Stimulated activated CD4-positive, alpha-beta T cell treated with anti-CD3 and anti-CD28 coated beads, Interleukin-12 subunit alpha, Interleukin-12 subunit beta, amount 100 ng/mL, for 24 hours (primary cell): ENCODE data around the gene SIDT1.

Source experiments
- DNase-seq, 2 experiments: peaks; one replicate each; pipeline ENCODE4 v3.0.0-alpha.2; 2020; ENCODE audit warnings: low read depth in 2 of 2

Gene SIDT1

GRCh38 chr3:113531826-113532697, at the start of gene SIDT1:
SIDT1 (plus strand) TSS chr3:113532555; CDS start chr3:113533022, 467 bp downstream.
- DNase-seq, result peak; percentile 44 to 47

DNA sequence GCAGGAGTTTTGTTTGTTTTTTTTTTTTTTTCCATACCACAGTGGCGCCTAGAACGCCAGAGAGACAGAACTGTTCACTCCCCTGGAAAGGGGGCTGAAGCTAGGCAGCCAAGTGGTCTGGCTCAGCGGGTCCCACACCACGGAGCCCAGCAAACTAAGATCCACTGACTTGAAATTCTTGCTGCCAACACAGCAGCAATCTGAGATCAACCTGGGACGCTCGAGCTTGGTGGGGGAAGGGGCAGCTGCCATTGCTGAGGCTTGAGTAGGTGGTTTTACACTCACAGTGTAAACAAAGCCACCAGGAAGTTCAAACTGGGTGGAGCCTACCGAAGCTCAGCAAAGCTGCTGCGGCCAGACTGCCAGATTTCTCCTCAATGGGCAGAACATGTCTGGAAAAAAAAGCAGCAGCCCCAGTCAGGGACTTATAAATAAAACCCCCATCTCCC, 47.2 kb upstream of the SIDT1 start:
- DNase-seq, result no peak

- DNase-seq, result no peak
Observed at GRCh38 chr3:113495035-113495434, 37.3 kb upstream of the SIDT1 start.

DNA sequence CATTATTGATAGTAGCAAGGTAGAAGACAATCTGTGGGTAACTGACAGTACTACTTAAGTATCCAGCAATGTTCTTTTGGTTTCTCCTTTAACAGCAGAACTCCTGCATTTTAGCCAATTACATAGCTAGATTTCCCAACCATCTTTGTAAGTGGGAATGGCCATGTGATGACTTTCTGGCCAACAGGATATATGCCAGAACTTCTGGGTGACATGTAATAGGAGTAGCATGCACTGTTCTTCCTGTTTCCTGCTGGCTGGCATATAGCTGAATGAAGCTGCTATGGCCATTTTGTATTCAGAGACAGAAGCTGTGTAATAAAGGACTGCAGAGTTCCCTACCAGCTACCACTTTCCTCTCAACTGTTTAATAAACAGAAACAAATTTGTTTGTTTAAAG, 35.4 kb upstream of the SIDT1 start:
- no peak for DNase-seq

- DNase-seq, result no peak
Observed at GRCh38 chr3:113498221-113499005, 33.9 kb upstream of the SIDT1 start.

DNA sequence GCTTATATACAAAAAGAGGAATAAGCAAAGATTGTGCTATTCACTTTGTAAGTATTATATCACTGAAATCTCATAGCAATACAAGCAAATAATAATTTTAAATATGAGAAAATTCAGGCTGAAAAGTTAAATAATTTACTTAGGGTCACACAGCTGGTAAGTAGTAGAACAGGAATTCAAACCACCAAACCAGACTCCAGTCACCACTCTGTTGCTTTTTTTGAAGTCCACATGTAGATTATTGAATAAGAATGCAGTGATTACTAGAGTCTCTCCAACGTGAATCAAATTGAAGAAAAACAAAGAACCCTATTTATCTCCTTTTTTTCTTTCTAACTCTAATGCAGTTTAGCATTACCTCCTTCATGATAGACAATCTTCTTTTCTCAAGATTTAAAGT, 33.3 kb upstream of the SIDT1 start:
- no peak for DNase-seq

- DNase-seq, result no peak
Observed at GRCh38 chr3:113501597-113501996, 30.8 kb upstream of the SIDT1 start.

GRCh38 chr3:113505867-113506266, 26.5 kb upstream of the SIDT1 start:
- DNase-seq, result no peak

DNA sequence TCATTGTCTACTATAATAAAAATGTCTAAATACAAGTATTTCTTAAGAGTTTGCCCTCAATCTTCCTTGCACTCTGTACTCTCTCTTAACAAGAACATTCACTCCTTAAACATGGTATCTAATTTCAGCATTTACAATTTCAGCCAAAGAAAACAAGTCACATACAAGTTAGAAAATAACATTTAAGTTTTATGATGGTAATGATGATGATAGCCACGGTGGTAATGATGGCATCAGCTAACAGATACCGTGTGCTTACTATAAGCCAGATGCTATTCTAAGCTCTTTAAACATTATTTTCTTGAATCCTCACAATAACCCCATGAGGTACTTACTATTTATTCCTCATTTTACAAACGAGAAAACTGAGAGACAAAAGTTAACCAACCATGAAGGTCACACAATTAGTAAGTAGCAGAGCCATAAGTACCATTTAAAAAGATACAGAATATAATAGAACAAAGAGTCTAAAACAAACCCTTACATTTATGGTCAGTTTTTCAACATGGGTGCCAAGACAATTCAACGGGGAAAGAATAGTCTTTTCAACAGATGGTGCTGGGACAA, 24.8 kb upstream of the SIDT1 start:
- DNase-seq, result no peak

GRCh38 chr3:113508966-113509365, 23.4 kb upstream of the SIDT1 start:
- no peak for DNase-seq

DNA sequence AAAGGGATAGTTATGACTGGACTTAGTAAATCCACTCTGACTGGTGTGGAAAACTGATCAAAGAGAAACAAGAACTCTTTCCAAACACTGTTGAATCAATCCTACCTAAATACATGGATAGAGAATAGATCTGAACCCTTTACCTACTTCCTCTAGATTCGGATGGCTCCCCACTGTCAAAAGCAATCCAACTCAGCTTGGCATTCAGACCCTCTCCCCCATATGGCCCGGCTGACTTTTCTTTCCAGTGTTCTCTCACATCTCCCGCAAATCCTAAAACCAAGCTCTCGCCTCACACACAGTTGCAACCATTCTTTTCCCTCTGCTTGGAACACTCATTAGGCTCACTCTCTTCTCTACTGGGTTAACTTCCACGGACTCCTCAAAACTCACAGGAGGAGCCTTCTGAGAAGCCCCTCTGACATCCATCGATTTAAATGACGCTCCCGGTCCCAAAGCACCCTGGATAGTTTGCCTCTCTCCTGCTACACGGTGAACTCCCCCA, 18.0 kb upstream of the SIDT1 start:
- DNase-seq, result no peak

- no peak for DNase-seq
Observed at GRCh38 chr3:113516115-113516505, 16.2 kb upstream of the SIDT1 start.

- DNase-seq, result no peak
Observed at GRCh38 chr3:113521981-113522380, 10.4 kb upstream of the SIDT1 start.

DNA sequence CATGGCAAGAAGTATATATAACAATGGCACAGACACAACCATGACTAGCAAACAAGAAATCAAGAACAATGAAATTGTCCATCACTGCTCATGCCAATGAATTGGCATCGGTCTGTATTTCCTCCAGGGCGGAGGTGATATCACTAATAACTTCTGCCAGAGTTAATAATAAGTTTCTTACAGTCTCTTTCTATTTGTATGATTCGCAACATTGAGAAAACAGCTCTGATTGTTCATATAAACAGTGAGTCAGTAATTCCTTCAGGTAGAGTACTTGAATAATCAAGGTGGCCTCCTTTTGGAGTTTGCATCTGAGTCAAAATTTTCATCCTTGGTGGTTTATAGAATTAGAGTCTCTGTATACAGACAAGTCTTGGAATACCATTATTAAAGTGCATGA, 9.1 kb upstream of the SIDT1 start:
- DNase-seq, result no peak

- DNase-seq, result peak; percentile 22 to 26
Observed at GRCh38 chr3:113532698-113533533, 561 bp downstream of the SIDT1 start.

DNA sequence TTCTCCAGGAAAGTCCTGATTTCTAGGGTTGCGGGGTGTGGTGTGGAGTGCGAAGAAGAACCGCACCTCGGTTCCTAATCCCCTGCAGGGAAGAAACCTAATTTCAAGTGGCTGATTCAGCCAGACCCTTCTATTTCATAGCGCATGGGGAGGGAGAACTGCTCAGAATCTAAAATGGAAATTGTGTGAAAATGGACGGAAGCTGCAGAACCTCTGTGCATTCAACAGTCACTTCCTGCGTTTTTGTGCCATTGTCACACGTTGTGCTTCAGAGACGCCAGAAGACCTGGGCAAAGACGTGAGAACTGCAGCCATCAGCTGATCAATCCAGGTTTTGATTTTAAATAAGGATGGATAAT, 1.2 kb downstream of the SIDT1 start:
- peak in 1 of 2 experiments; percentile 20 for DNase-seq

DNA sequence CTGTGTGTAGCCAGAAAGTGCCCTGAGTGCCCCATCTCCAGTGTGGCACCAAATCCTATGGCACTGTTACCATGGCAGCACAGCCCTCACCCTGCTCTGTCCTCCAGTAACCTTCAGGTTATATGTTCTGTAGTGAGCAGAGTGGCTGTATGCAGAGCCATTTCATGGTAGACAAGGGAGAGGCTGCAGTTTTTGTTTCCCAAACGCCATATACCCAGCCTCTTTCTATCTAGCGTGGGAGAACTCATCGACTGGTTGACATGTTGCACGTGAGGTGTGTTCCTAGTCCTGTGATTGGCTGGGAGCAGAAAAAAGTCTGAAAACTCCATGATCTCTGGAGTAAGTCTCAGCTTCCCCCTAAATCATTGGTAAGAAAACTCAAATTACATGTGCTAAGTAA, 2.0 kb downstream of the SIDT1 start:
- DNase-seq, result no peak

DNA sequence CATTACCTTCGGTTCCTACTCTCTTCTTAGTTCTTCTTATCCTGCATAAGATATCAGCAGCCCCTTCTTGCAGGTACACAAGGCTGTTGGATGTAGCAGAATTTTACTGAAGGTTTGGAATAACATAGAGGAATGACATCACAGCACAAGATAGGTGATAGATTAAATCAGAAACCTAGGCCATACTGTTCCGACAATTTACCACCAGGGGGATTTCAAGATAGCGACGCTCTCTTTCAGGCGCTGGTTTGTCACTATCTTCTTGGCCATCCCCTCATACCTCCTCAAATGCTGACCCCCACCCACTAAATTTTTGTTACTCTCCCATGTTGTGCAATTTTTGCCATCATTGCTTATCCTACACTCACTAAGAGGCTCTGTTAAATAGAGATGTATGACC, 3.5 kb downstream of the SIDT1 start:
- no peak for DNase-seq

GRCh38 chr3:113536627-113537101, 4.3 kb downstream of the SIDT1 start:
- DNase-seq, result no peak

GRCh38 chr3:113537155-113537554, 4.8 kb downstream of the SIDT1 start:
- DNase-seq, result no peak

- no peak for DNase-seq
Observed at GRCh38 chr3:113541519-113541918, 9.2 kb downstream of the SIDT1 start.
